B cell (primary cell): ENCODE data around the gene MBNL3. TPM values are rescaled to one million over a fixed set of nuclear protein-coding genes. Genes with fewer than 3 reads are reported as not detected.

Source experiments
- ATAC-seq: fragments of 200-7000 bp; cut with Tn5 transposase; one replicate; pipeline ENCODE4 v1.10.0; 2021; ENCODE audit warnings: low read depth, mild to moderate bottlenecking, moderate number of reproducible peaks, moderate library complexity
- CTCF ChIA-PET: fragments of 350-600 bp; sonication (Branson Sonifier 250); formaldehyde crosslinking; loops from one replicate; lab custom pipeline; 2021; ENCODE audit warnings: antibody characterized with exemption, inconsistent platforms; lab: Charles Lee
- POLR2A ChIA-PET: fragments of 350-600 bp; sonication (Branson Sonifier 250); formaldehyde crosslinking; loops from one replicate; lab custom pipeline; 2021; ENCODE audit warnings: antibody characterized with exemption; lab: Charles Lee
- DNase-seq: peaks from one replicate; pipeline ENCODE4 v3.0.0; 2013
- H2AFZ ChIP-seq: 2 replicates; pipeline ENCODE4 v1.6.1; 2012; ENCODE audit warnings: mild to moderate bottlenecking, low read depth, low read length; ENCODE audit not compliant: insufficient read depth, poor library complexity, severe bottlenecking
- H3K27ac ChIP-seq, 2 donors: 1 replicate in 1 of 2; 2 replicates in 1 of 2; pipeline ENCODE4 v1.5.1; 2012 to 2013; ENCODE audit warnings: low read length in 2 of 2, mild to moderate bottlenecking in 2 of 2, moderate library complexity in 1 of 2
- H3K27me3 ChIP-seq, 4 experiments: fragments of 200-600 bp in 1 of 4; sonication (generic) in 1 of 4; replicated peaks in 1 of 4; 1 replicate in 2 of 4; 2 replicates in 2 of 4; pipeline versions ENCODE4 v1.6.1 to v1.7.0; 2013 to 2016; ENCODE audit warnings: low read length in 3 of 4, mild to moderate bottlenecking in 2 of 4, mixed read lengths in 1 of 4, moderate library complexity in 1 of 4; ENCODE audit not compliant: insufficient read depth in 4 of 4, control insufficient read depth in 3 of 4; ENCODE audit errors: control extremely low read depth in 1 of 4
- H3K36me3 ChIP-seq, 2 experiments: replicated peaks in 1 of 2; 1 replicate in 1 of 2; 2 replicates in 1 of 2; pipeline versions ENCODE4 v1.6.1 to v1.7.1; 2013; ENCODE audit warnings: low read length in 1 of 2; ENCODE audit not compliant: insufficient read depth in 2 of 2, control insufficient read depth in 1 of 2; ENCODE audit errors: control extremely low read depth in 1 of 2, extremely low read depth in 1 of 2
- H3K4me1 ChIP-seq, 2 donors: fragments of 200-600 bp in 1 of 2; sonication (generic) in 1 of 2; 1 replicate in 1 of 2; 2 replicates in 1 of 2; pipeline versions ENCODE4 v1.5.1 to v1.6.1; 2013 to 2017; ENCODE audit warnings: low read length in 2 of 2; ENCODE audit not compliant: control insufficient read depth in 2 of 2, insufficient read depth in 2 of 2
- H3K4me2 ChIP-seq: replicated peaks from 2 replicates; pipeline ENCODE3; 2012; ENCODE audit warnings: mild to moderate bottlenecking, low read depth, low read length; ENCODE audit not compliant: poor library complexity, severe bottlenecking
- H3K4me3 ChIP-seq, 5 experiments: fragments of 200-600 bp in 1 of 5; sonication (generic) in 1 of 5; 1 replicate in 3 of 5; 2 replicates in 2 of 5; pipeline versions ENCODE4 v1.5.1 to v1.7.0; 2011 to 2016; ENCODE audit warnings: low read length in 4 of 5, mild to moderate bottlenecking in 4 of 5, low read depth in 2 of 5, control low read depth in 1 of 5, moderate library complexity in 1 of 5; ENCODE audit not compliant: insufficient read depth in 1 of 5; ENCODE audit errors: control extremely low read depth in 1 of 5, extremely low read depth in 1 of 5
- H3K79me2 ChIP-seq: fragments of 200-600 bp; sonication (generic); one replicate; pipeline ENCODE4 v1.6.0; 2016; ENCODE audit warnings: low read length; ENCODE audit not compliant: control insufficient read depth, insufficient read depth
- H3K9ac ChIP-seq: fragments of 200-600 bp; sonication (generic); 2 replicates; pipeline ENCODE4 v1.6.1; 2017; ENCODE audit warnings: mild to moderate bottlenecking, low read length, moderate library complexity
- H3K9me3 ChIP-seq, 3 donors: one replicate each; pipeline versions ENCODE4 v1.6.1 to v1.7.1; 2013; ENCODE audit warnings: low read length in 2 of 3; ENCODE audit not compliant: control insufficient read depth in 2 of 3, insufficient read depth in 1 of 3; ENCODE audit errors: control extremely low read depth in 1 of 3
- H4K20me1 ChIP-seq: 2 replicates; pipeline ENCODE4 v1.6.0; 2012; ENCODE audit warnings: mild to moderate bottlenecking, low read length; ENCODE audit not compliant: insufficient read depth, control insufficient read depth, poor library complexity, severe bottlenecking
- H3K27ac Mint-ChIP-seq: one replicate; pipeline ENCODE4 v1.8.0; 2021; ENCODE audit warnings: mixed read lengths
- H3K27me3 Mint-ChIP-seq: one replicate; pipeline ENCODE4 v1.8.0; 2021; ENCODE audit warnings: mixed read lengths
- H3K4me1 Mint-ChIP-seq: one replicate; pipeline ENCODE4 v1.8.0; 2021; ENCODE audit warnings: mixed read lengths
- H3K4me3 Mint-ChIP-seq: one replicate; pipeline ENCODE4 v1.8.0; 2021; ENCODE audit warnings: mixed read lengths
- H3K9me3 Mint-ChIP-seq: one replicate; pipeline ENCODE4 v1.8.0; 2022; ENCODE audit warnings: mixed read lengths; ENCODE audit not compliant: insufficient read depth
- EZH2 ChIP-seq: IDR thresholded peaks from 2 replicates; pipeline ENCODE4 v1.6.1; 2012; ENCODE audit warnings: borderline replicate concordance, low read depth, mild to moderate bottlenecking, moderate library complexity, low read length; ENCODE audit not compliant: insufficient read depth, poor library complexity, severe bottlenecking
- WGBS: methylation state at CpG from one replicate; pipeline ENCODE4 v1.1.5; 2013; ENCODE audit warnings: missing lambda C conversion rate; ENCODE audit not compliant: insufficient coverage; 5-methylcytosine and 5-hydroxymethylcytosine counted together
- intact Hi-C: fragments of 100-400 bp; cut with micrococcal nuclease; formaldehyde crosslinking; loops from one replicate; pipeline ENCODE4 v1.10.0; 2022
- polyA plus RNA-seq: library from polyadenylated mRNA; depleted of rRNA; stranded (reverse); fragments of >200 nt; gene quantifications from 2 replicates; pipeline ENCODE4 v1.2.3, GENCODE V29; 2012
- total RNA-seq, 2 donors: library from RNA; stranded (reverse); fragments of 120-200 nt in 1 of 2; gene quantifications; 1 replicate in 1 of 2; 2 replicates in 1 of 2; pipeline versions ENCODE4 v1.2.3 to v1.2.4, GENCODE V29; 2013 to 2022
- TF ChIP-seq, protein P1 (sequence below): fragments of 200-600 bp; IDR thresholded peaks from one replicate; pipeline ENCODE4 v1.8.0; 2022; ENCODE audit warnings: antibody characterized with exemption, mild to moderate bottlenecking

MBNL3 gene
- total and polyA plus RNA-seq, 2 donors (not counting 1 experiment from before 2014, with no cell fraction given) = 16.6 to 63.1 TPM

DNA sequence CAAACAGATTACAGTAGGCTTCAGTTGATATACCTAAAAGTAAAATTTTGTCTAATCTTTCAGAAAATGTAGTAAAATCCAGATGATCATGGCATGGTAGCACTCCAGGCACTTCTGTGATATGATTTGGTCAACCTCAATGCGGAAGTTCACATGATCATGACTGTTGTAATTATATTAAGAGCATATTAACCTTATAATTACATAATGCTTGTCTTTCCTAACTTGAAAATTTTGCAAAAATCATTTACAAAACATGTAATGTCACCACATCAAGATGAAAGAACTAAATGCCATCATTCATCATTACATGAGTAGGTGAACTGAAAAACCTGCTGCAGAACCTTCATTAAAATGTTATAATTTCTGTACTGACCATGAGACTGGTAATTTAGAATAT is 88.1 kb downstream of the MBNL3 start:
- Histone ChIP-seq H3K79me2 (no peaks in the 10 kb centered on the region), H3K27ac (no peak overlapping the region), H3K4me3 (no peak overlapping the region), H3K9ac (no peak overlapping the region), H3K4me2 (no peak overlapping the region), H3K27me3 (peaks cover 0 to 3% (median 0%) of the 10 kb centered on the region in 4 experiments), H4K20me1 (no peaks in the 10 kb centered on the region), H3K9me3 (no peaks in the 10 kb centered on the region), H3K4me1 (no peaks in the 10 kb centered on the region), H2AFZ (no peak overlapping the region), H3K36me3 (no peaks in the 10 kb centered on the region)
- no CpG with 5 or more reads among the region's 1 CpG for WGBS
- no peak for DNase-seq
- no peak overlapping the region for H3K27ac Mint-ChIP-seq
- no peaks in the 10 kb centered on the region for H3K9me3 Mint-ChIP-seq
- no peaks in the 10 kb centered on the region for H3K4me1 Mint-ChIP-seq
- intact Hi-C loops = no loop called here
- no peak for ATAC-seq
- TF ChIP-seq, protein P1, sequence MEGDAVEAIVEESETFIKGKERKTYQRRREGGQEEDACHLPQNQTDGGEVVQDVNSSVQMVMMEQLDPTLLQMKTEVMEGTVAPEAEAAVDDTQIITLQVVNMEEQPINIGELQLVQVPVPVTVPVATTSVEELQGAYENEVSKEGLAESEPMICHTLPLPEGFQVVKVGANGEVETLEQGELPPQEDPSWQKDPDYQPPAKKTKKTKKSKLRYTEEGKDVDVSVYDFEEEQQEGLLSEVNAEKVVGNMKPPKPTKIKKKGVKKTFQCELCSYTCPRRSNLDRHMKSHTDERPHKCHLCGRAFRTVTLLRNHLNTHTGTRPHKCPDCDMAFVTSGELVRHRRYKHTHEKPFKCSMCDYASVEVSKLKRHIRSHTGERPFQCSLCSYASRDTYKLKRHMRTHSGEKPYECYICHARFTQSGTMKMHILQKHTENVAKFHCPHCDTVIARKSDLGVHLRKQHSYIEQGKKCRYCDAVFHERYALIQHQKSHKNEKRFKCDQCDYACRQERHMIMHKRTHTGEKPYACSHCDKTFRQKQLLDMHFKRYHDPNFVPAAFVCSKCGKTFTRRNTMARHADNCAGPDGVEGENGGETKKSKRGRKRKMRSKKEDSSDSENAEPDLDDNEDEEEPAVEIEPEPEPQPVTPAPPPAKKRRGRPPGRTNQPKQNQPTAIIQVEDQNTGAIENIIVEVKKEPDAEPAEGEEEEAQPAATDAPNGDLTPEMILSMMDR = no peak
- POLR2A ChIA-PET = no interaction called here
- H3K4me3 Mint-ChIP-seq = no peak overlapping the region
- CTCF ChIA-PET = no interaction called here
- no peaks in the 10 kb centered on the region for H3K27me3 Mint-ChIP-seq

GRCh38 chrX:132395645-132396044 is 93.2 kb downstream of the MBNL3 start:
- ATAC-seq (no peak), DNase-seq (no peak)
- no peak for TF ChIP-seq EZH2
- TF ChIP-seq, protein P1 = no peak
- Histone ChIP-seq H3K9ac (no peak overlapping the region), H3K36me3 (peaks cover 0 to 6% of the 10 kb centered on the region in 2 experiments), H3K79me2 (no peaks in the 10 kb centered on the region), H3K27me3 (no peaks in the 10 kb centered on the region), H3K4me2 (no peak overlapping the region), H3K27ac (no peak overlapping the region), H4K20me1 (no peaks in the 10 kb centered on the region), H3K9me3 (no peaks in the 10 kb centered on the region), H3K4me3 (no peak overlapping the region), H3K4me1 (no peaks in the 10 kb centered on the region), H2AFZ (no peak overlapping the region)
- Mint-ChIP-seq H3K4me1 (no peaks in the 10 kb centered on the region), H3K27ac (no peak overlapping the region), H3K4me3 (no peak overlapping the region), H3K27me3 (no peaks in the 10 kb centered on the region), H3K9me3 (no peaks in the 10 kb centered on the region)
- ChIA-PET POLR2A (no interaction called here), CTCF (interaction anchor here (0.6 kb wide), 1 partner anchor 102 kb away, joined by 3 read pairs; no protein-coding TSS in a partner anchor)
- WGBS = 90% methylated on average over 1 of the region's 2 CpGs
- intact Hi-C loops = no loop called here
